Ascending aorta (tissue), 2 donors: ENCODE results near the gene C6orf89. TPM values are rescaled to one million over a fixed set of nuclear protein-coding genes. Genes with fewer than 3 reads are reported as not detected.
"Not testable (repeated sequence)": the region's sequence is repeated elsewhere in the genome, so short reads cannot be mapped to it uniquely, and the experiment has no call there.

ENCODE experiments used
- DNase-seq, 2 donors: peaks; one replicate each; pipeline ENCODE4 v3.0.0-alpha.2; 2019; ENCODE audit warnings: low spot score in 2 of 2
- H3K27ac ChIP-seq, 2 donors: fragments of 200-600 bp; sonication (generic); one replicate each; pipeline ENCODE4 v1.5.1; 2016 to 2017; ENCODE audit warnings: mild to moderate bottlenecking in 1 of 2
- H3K27me3 ChIP-seq: fragments of 200-600 bp; sonication (generic); one replicate; pipeline ENCODE4 v1.5.1; 2017
- H3K36me3 ChIP-seq, 2 donors: fragments of 200-600 bp; sonication (generic); one replicate each; pipeline ENCODE4 v1.5.1; 2016
- H3K4me1 ChIP-seq, 2 donors: fragments of 200-600 bp; sonication (generic); one replicate each; pipeline ENCODE4 v1.5.1; 2016 to 2017; ENCODE audit warnings: mild to moderate bottlenecking in 1 of 2
- H3K4me3 ChIP-seq, 2 donors: fragments of 200-600 bp; sonication (generic); one replicate each; pipeline ENCODE4 v1.5.1; 2016 to 2017; ENCODE audit warnings: mild to moderate bottlenecking in 1 of 2
- H3K9me3 ChIP-seq, 2 donors: fragments of 200-600 bp; sonication (generic); one replicate each; pipeline ENCODE4 v1.5.1; 2016
- intact Hi-C: fragments of 100-400 bp; cut with DNase I; formaldehyde crosslinking; loops from one replicate; pipeline ENCODE4 v1.15.1; 2023
- total RNA-seq: library from RNA; depleted of rRNA; stranded (reverse); fragments of >200 nt; gene quantifications from one replicate; pipeline ENCODE4 v1.1.0, GENCODE V29; 2016
- TF ChIP-seq, protein P1 (sequence below), 3 experiments: fragments of 200-600 bp in 2 of 3; fragments of 450-650 bp in 1 of 3; sonication (generic) in 2 of 3; IDR thresholded peaks; one replicate each; pipeline ENCODE4 v1.5.1; 2016 to 2019; ENCODE audit warnings: antibody characterized with exemption in 3 of 3, mild to moderate bottlenecking in 1 of 3, moderate library complexity in 1 of 3

The C6orf89 gene
- total RNA-seq, 1 donor from 2014 or later, result 21.6 TPM

- no peaks in the 10 kb centered on the region for H3K27me3 ChIP-seq
- peaks cover 0 to 14% of the 10 kb centered on the region in 2 donors for H3K4me1 ChIP-seq
- no peak overlapping the region for H3K4me3 ChIP-seq
- no peak overlapping the region for H3K27ac ChIP-seq
- TF ChIP-seq, protein P1, sequence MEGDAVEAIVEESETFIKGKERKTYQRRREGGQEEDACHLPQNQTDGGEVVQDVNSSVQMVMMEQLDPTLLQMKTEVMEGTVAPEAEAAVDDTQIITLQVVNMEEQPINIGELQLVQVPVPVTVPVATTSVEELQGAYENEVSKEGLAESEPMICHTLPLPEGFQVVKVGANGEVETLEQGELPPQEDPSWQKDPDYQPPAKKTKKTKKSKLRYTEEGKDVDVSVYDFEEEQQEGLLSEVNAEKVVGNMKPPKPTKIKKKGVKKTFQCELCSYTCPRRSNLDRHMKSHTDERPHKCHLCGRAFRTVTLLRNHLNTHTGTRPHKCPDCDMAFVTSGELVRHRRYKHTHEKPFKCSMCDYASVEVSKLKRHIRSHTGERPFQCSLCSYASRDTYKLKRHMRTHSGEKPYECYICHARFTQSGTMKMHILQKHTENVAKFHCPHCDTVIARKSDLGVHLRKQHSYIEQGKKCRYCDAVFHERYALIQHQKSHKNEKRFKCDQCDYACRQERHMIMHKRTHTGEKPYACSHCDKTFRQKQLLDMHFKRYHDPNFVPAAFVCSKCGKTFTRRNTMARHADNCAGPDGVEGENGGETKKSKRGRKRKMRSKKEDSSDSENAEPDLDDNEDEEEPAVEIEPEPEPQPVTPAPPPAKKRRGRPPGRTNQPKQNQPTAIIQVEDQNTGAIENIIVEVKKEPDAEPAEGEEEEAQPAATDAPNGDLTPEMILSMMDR (IDR thresholded peaks at IDR 0.05), result no peak
- no peak for DNase-seq
- H3K9me3 ChIP-seq, result no peaks in the 10 kb centered on the region
- intact Hi-C loops, result loop anchor here (1.0 kb wide), 4 partner anchors 9 to 326 kb away; partner anchors contain the start of gene MTCH1
- no peaks in the 10 kb centered on the region for H3K36me3 ChIP-seq
These were observed 1.1 kb upstream of the C6orf89 start for GRCh38 chr6:36884610-36885009.

DNA sequence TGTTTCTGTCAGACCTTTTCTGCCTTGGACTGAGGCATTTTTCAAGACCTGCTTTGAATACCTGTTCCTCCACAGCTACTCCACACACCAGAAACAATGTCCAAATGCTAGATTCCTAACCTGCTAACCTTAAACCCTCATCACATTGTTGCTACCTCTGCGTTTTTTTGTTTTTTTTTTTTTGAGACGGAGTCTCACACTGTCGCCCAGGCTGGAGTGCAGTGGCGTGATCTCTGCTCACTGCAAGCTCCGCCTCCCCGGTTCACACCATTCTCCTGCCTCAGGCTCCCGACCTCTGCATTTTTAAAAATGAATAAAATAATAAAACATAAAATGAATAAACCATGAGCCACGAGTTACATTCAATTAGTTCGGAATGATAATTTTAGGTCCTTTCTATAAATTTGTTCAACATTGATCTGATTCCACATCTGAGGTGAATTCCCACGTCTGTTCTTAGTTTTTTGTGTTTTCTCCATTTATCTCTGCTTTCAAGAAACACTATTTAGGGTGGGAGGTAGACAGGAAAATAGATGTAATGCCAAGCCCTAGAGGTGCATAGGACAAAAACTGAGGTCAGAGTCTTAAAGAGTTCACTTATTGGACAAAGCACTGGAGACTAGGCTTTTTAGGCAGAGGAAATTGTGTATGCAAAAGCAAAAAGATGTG, 1.3 kb downstream of the C6orf89 start:
- TF ChIP-seq, protein P1 (IDR thresholded peaks at IDR 0.05), result no peak
- H3K4me3 ChIP-seq, result peak overlapping the region; percentile 85 to 90
- peak overlapping the region; percentile 89 to 91 for H3K27ac ChIP-seq
- H3K4me1 ChIP-seq, result peaks cover 0 to 14% of the 10 kb centered on the region in 2 donors
- no peaks in the 10 kb centered on the region for H3K9me3 ChIP-seq
- intact Hi-C loops, result no loop called here
- no peak for DNase-seq
- no peaks in the 10 kb centered on the region for H3K27me3 ChIP-seq
- peaks cover 0 to 2% of the 10 kb centered on the region in 2 donors for H3K36me3 ChIP-seq

DNA sequence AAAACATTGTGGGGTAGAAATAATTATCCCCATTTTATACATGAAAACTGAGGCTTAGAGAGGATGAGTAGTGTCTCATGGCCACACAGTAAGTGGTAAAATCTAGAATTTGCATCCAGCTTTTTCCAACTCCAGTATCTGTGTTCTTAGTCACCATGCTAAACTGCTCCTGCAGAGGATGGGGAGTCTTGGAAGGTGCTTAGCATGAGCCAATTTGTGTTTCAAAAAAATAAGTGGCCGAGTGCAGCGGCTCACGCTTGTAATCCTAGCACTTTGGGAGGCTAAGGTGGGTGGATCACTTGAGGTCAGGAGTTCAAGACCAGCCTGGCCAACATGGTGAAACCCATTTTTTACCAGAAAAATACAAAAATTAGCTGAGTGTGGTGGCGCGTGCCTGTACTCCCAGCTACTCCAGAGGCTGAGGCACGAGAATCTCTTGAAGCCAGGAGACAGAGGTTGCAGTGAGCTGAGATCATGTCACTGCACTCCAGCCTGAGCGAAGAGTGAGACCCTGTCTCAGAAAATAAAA, 2.4 kb downstream of the C6orf89 start:
- H3K36me3 ChIP-seq, result peaks cover 0 to 10% of the 10 kb centered on the region in 2 donors
- H3K27ac ChIP-seq, result no peak overlapping the region
- TF ChIP-seq, protein P1 (IDR thresholded peaks at IDR 0.05), result no peak
- no peaks in the 10 kb centered on the region for H3K9me3 ChIP-seq
- no peaks in the 10 kb centered on the region for H3K27me3 ChIP-seq
- H3K4me1 ChIP-seq, result peaks cover 0 to 14% of the 10 kb centered on the region in 2 donors
- H3K4me3 ChIP-seq, result no peak overlapping the region
- intact Hi-C loops, result no loop called here
- DNase-seq, result no peak

GRCh38 chr6:36888654-36889481, 3.1 kb downstream of the C6orf89 start:
- H3K9me3 ChIP-seq, result no peaks in the 10 kb centered on the region
- no peak overlapping the region for H3K4me3 ChIP-seq
- TF ChIP-seq, protein P1 (IDR thresholded peaks at IDR 0.05), result no peak
- no peak overlapping the region for H3K27ac ChIP-seq
- peaks cover 4 to 10% of the 10 kb centered on the region in 2 donors for H3K36me3 ChIP-seq
- no peaks in the 10 kb centered on the region for H3K27me3 ChIP-seq
- no peak for DNase-seq
- intact Hi-C loops, result no loop called here
- H3K4me1 ChIP-seq, result peaks cover 0 to 14% of the 10 kb centered on the region in 2 donors

DNA sequence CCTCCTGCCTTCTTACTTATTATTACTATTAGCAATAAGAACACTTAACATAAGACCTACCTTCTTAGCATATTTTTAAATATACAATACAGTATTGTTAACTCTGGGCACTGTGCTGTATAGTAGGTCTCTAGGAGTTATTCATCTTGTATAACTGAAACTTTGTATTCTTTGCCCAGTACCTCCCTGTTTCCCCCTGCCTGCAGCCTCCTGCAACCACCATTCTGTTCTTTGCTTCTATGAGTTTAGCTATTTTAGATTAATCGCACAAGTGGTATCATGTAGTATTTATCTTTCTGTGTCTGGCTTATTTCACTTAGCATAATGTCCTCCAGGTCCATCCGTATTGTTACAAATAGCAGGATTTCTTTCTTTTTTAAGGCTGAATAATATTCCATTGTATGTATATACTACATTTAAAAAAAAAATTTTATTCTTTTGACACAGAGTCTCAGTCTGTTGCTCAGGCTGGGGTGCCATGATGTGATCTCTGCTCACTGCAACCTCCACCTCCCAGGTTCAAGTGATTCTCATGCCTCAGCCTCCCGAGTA, 4.4 kb downstream of the C6orf89 start:
- no peak overlapping the region for H3K4me3 ChIP-seq
- intact Hi-C loops, result no loop called here
- H3K27ac ChIP-seq, result no peak overlapping the region
- peaks cover 0 to 13% of the 10 kb centered on the region in 2 donors for H3K4me1 ChIP-seq
- H3K9me3 ChIP-seq, result no peaks in the 10 kb centered on the region
- DNase-seq, result no peak
- peaks cover 4 to 17% of the 10 kb centered on the region in 2 donors for H3K36me3 ChIP-seq
- TF ChIP-seq, protein P1 (IDR thresholded peaks at IDR 0.05), result no peak
- H3K27me3 ChIP-seq, result no peaks in the 10 kb centered on the region

GRCh38 chr6:36891153-36891552, 5.4 kb downstream of the C6orf89 start:
- DNase-seq, H3K27me3 ChIP-seq, H3K4me3 ChIP-seq, H3K4me1 ChIP-seq, H3K9me3 ChIP-seq, intact Hi-C loops, H3K27ac ChIP-seq: not testable (repeated sequence)
- H3K36me3 ChIP-seq, result peaks cover 4 to 22% of the 10 kb centered on the region in 2 donors
